ENCODE data around the gene PASD1.

- TF ChIP-seq CTCF (IDR thresholded peaks at IDR 0.05) (no peak), POLR2A (IDR thresholded peaks at IDR 0.05) (no peak)
These were observed 41.5 kb downstream of the PASD1 start for GRCh38 chrX:151604931-151605330.
